CD8-positive, alpha-beta memory T cell (primary cell): Measurements from ENCODE around the gene SIDT2. TPM values are rescaled to one million over a fixed set of nuclear protein-coding genes. Genes with fewer than 3 reads are reported as not detected.

Experiments
- CTCF ChIA-PET: fragments of 350-600 bp; sonication (Branson Sonifier 250); formaldehyde crosslinking; loops from one replicate; lab custom pipeline; 2021; ENCODE audit warnings: antibody characterized with exemption; lab: Charles Lee
- POLR2A ChIA-PET: fragments of 350-600 bp; sonication (Branson Sonifier 250); formaldehyde crosslinking; loops from one replicate; lab custom pipeline; 2021; ENCODE audit warnings: antibody characterized with exemption; lab: Charles Lee
- DNase-seq, 5 donors: peaks; one replicate each; pipeline versions ENCODE4 v3.0.0 to v3.0.0-alpha.2; 2020 to 2022; ENCODE audit warnings: mixed read lengths in 1 of 5
- H3K27ac ChIP-seq: one replicate; pipeline ENCODE4 v1.7.0; 2013; ENCODE audit warnings: low read depth, mild to moderate bottlenecking, low read length, moderate library complexity
- H3K27me3 ChIP-seq: 2 replicates; pipeline ENCODE4 v1.7.0; 2013; ENCODE audit warnings: low read length, mild to moderate bottlenecking; ENCODE audit not compliant: insufficient read depth, poor library complexity, severe bottlenecking
- H3K36me3 ChIP-seq: 2 replicates; pipeline ENCODE4 v1.7.0; 2013; ENCODE audit warnings: mild to moderate bottlenecking, low read length, moderate library complexity; ENCODE audit not compliant: insufficient read depth
- H3K4me1 ChIP-seq: 2 replicates; pipeline ENCODE4 v1.7.0; 2013; ENCODE audit warnings: mild to moderate bottlenecking, low read length, moderate library complexity; ENCODE audit not compliant: insufficient read depth
- H3K4me3 ChIP-seq: 2 replicates; pipeline ENCODE4 v1.7.0; 2013; ENCODE audit warnings: mild to moderate bottlenecking, low read length
- H3K9me3 ChIP-seq: 2 replicates; pipeline ENCODE4 v1.7.0; 2013; ENCODE audit warnings: mild to moderate bottlenecking, low read length
- H3K27ac Mint-ChIP-seq, 8 donors: one replicate each; pipeline ENCODE4 v1.8.0; 2020 to 2021; ENCODE audit warnings: mixed read lengths in 8 of 8, mild to moderate bottlenecking in 6 of 8, inconsistent platforms in 3 of 8, moderate library complexity in 3 of 8
- H3K27me3 Mint-ChIP-seq, 2 donors: one replicate each; pipeline ENCODE4 v1.8.0; 2020 to 2021; ENCODE audit warnings: mixed read lengths in 2 of 2, mild to moderate bottlenecking in 1 of 2, moderate library complexity in 1 of 2
- H3K36me3 Mint-ChIP-seq, 3 donors: one replicate each; pipeline ENCODE4 v1.8.0; 2020 to 2021; ENCODE audit warnings: mixed read lengths in 3 of 3, inconsistent platforms in 1 of 3, mild to moderate bottlenecking in 1 of 3
- H3K4me1 Mint-ChIP-seq, 3 donors: one replicate each; pipeline ENCODE4 v1.8.0; 2020 to 2021; ENCODE audit warnings: mixed read lengths in 3 of 3, inconsistent platforms in 1 of 3, mild to moderate bottlenecking in 1 of 3
- H3K4me3 Mint-ChIP-seq, 7 donors: one replicate each; pipeline ENCODE4 v1.8.0; 2020 to 2021; ENCODE audit warnings: mixed read lengths in 7 of 7, mild to moderate bottlenecking in 6 of 7, moderate library complexity in 4 of 7, inconsistent platforms in 2 of 7
- H3K9me3 Mint-ChIP-seq, 5 donors: one replicate each; pipeline ENCODE4 v1.8.0; 2020 to 2022; ENCODE audit warnings: mixed read lengths in 5 of 5, mild to moderate bottlenecking in 3 of 5, moderate library complexity in 2 of 5, inconsistent platforms in 1 of 5
- polyA plus RNA-seq: library from polyadenylated mRNA; unstranded; fragments of 300-500 nt; fragmentation: Illumina TruSeq; gene quantifications from one replicate; pipeline ENCODE4 v1.2.3, GENCODE V29; 2021
- total RNA-seq, 2 experiments: library from RNA; stranded (reverse); gene quantifications; one replicate each; pipeline ENCODE4 v1.2.3, GENCODE V29; 2021

The SIDT2 gene
- total and polyA plus RNA-seq, 3 experiments from 2014 or later: 2.0 to 14.9 (median 13.8) TPM

DNA sequence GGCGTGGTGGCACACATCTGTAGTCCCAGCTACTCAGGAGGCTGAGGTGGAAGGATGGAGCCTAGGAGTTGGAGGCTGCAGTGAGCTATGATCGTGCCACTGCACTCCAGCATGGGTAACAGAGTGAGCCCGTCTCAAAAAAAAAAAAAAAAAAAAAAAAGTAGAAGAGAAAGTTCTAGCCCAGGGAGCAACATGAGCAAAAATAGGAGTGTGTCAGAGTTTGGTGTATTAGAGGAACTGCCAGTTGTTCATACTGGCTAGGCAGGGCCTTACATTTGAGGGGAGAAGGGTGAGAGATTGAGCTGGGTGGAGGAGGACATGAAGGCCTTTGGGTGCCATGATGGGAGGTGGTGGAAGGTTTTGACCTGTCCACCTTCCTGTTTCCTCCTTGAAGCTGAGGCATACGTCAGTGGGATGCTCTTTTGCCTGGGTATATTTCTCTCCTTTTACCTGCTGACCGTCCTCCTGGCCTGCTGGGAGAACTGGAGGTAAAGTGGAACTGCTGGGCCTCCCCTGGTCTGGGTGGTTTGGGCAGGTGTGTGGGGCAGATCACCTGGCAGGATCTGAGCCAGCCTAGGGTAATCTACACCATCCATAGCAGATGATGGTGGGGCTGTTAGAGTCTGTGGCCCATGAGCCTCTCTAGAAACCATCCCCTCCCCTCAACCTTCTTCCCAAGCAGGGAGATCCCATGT is 7.3 kb downstream of the SIDT2 start:
- peaks cover 18% of the 10 kb centered on the region for H3K36me3 ChIP-seq
- POLR2A ChIA-PET: interaction anchor here (0.6 kb wide), 2 partner anchors 59 to 230 kb away, joined by 4 to 14 read pairs; no protein-coding TSS in a partner anchor
- no peaks in the 10 kb centered on the region for H3K27me3 ChIP-seq
- CTCF ChIA-PET: no interaction called here
- no peaks in the 10 kb centered on the region for H3K9me3 Mint-ChIP-seq
- peaks cover 0 to 49% (median 11%) of the 10 kb centered on the region in 3 donors for H3K36me3 Mint-ChIP-seq
- H3K9me3 ChIP-seq: no peaks in the 10 kb centered on the region
- no peak overlapping the region for H3K4me3 ChIP-seq
- no peaks in the 10 kb centered on the region for H3K27me3 Mint-ChIP-seq
- no peak overlapping the region for H3K4me3 Mint-ChIP-seq
- peak overlapping the region in 3 of 8 donors; percentile 36 to 93 (median 81) for H3K27ac Mint-ChIP-seq
- DNase-seq: peak in 1 of 5 donors; percentile 9
- peaks cover 3% of the 10 kb centered on the region for H3K4me1 ChIP-seq
- H3K27ac ChIP-seq: no peak overlapping the region
- peaks cover 4 to 6% (median 5%) of the 10 kb centered on the region in 3 donors for H3K4me1 Mint-ChIP-seq

DNA sequence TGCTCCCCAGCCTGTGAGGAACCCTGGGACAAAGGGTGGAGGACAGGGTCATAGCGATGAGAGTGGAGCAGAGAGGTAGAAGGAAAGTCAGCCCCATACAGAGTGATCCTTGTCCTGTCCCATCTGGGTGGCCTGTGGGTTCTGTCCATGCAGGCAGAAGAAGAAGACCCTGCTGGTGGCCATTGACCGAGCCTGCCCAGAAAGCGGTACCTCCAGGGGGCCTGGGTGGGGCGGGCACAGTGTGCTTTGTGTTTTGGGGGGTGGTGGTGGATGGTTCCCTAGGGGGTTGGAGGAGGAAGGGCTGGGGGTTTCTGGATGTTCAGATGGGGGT is 7.9 kb downstream of the SIDT2 start:
- CTCF ChIA-PET: no interaction called here
- POLR2A ChIA-PET: interaction anchor here (0.6 kb wide), 2 partner anchors 59 to 229 kb away, joined by 4 to 14 read pairs; no protein-coding TSS in a partner anchor

DNA sequence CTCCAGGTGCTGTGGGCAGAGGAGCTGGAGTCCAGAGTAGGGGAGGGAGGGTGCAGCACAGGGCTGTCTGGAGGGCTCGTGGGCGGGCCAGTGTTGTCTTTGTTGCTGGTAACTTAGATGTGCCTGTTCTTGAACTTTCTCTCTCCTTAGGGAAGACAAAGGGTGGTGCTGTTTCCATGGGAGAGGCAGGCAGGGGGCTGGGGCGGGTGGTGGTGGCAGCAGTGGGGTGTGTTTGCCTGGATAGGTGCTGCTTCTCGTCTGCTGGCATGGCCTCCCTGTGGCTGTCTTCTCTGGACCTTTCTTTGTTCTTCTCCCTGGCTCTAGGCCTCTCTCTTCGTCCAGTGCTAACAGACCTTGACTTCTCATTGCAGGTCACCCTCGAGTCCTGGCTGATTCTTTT is 8.5 kb downstream of the SIDT2 start:
- no peaks in the 10 kb centered on the region for H3K27me3 Mint-ChIP-seq
- no peaks in the 10 kb centered on the region for H3K9me3 ChIP-seq
- H3K4me1 Mint-ChIP-seq: no peaks in the 10 kb centered on the region
- H3K27ac Mint-ChIP-seq: peak overlapping the region in 3 of 8 donors; percentile 31 to 66 (median 36)
- no peaks in the 10 kb centered on the region for H3K9me3 Mint-ChIP-seq
- H3K36me3 ChIP-seq: peaks cover 17% of the 10 kb centered on the region
- DNase-seq: peak in 1 of 5 donors; percentile 25
- POLR2A ChIA-PET: no interaction called here
- H3K4me3 ChIP-seq: no peak overlapping the region
- no peak overlapping the region for H3K4me3 Mint-ChIP-seq
- no peaks in the 10 kb centered on the region for H3K4me1 ChIP-seq
- H3K27me3 ChIP-seq: no peaks in the 10 kb centered on the region
- CTCF ChIA-PET: no interaction called here
- H3K27ac ChIP-seq: no peak overlapping the region
- peaks cover 0 to 50% (median 11%) of the 10 kb centered on the region in 3 donors for H3K36me3 Mint-ChIP-seq

More for the DNA sequence above, 7.9 kb downstream of the SIDT2 start:
- Mint-ChIP-seq H3K36me3 (peaks cover 0 to 46% (median 11%) of the 10 kb centered on the region in 3 donors), H3K27ac (peak overlapping the region in 2 of 8 donors; percentile 66 to 92), H3K9me3 (no peaks in the 10 kb centered on the region), H3K27me3 (no peaks in the 10 kb centered on the region), H3K4me1 (peaks cover 0 to under 1% (median 0%) of the 10 kb centered on the region in 3 donors), H3K4me3 (no peak overlapping the region)
- no peaks in the 10 kb centered on the region for H3K9me3 ChIP-seq
- peak in 1 of 5 donors; percentile 8 for DNase-seq
- H3K27ac ChIP-seq: no peak overlapping the region
- H3K36me3 ChIP-seq: peaks cover 18% of the 10 kb centered on the region
- no peak overlapping the region for H3K4me3 ChIP-seq
- no peaks in the 10 kb centered on the region for H3K27me3 ChIP-seq
- no peaks in the 10 kb centered on the region for H3K4me1 ChIP-seq

DNA sequence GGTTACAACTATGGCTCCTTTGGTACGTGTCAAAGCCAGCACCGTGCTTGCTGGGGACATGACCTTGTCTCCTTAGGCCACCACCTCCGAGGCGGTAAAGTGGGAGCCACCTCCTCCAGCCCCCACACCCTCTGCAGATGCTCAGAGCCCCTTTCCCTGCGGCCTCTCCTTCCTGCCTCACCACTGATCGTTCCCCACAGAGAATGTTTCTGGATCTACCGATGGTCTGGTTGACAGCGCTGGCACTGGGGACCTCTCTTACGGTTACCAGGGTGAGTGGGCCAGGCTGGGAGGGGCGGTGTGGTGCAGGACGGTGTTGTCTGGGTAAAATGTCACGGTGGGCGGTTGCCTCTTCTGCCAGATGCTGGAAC is 8.9 kb downstream of the SIDT2 start:
- Histone ChIP-seq H3K4me3 (no peak overlapping the region), H3K27me3 (no peaks in the 10 kb centered on the region), H3K4me1 (no peaks in the 10 kb centered on the region), H3K9me3 (no peaks in the 10 kb centered on the region), H3K27ac (no peak overlapping the region), H3K36me3 (peaks cover 13% of the 10 kb centered on the region)
- H3K27me3 Mint-ChIP-seq: no peaks in the 10 kb centered on the region
- CTCF ChIA-PET: no interaction called here
- POLR2A ChIA-PET: no interaction called here
- peaks cover 0 to 54% (median 11%) of the 10 kb centered on the region in 3 donors for H3K36me3 Mint-ChIP-seq
- peak in 1 of 5 donors; percentile 26 for DNase-seq
- peak overlapping the region in 1 of 7 donors; percentile 54 for H3K4me3 Mint-ChIP-seq
- peak overlapping the region in 2 of 8 donors; percentile 31 to 83 for H3K27ac Mint-ChIP-seq
- no peaks in the 10 kb centered on the region for H3K4me1 Mint-ChIP-seq
- no peaks in the 10 kb centered on the region for H3K9me3 Mint-ChIP-seq

DNA sequence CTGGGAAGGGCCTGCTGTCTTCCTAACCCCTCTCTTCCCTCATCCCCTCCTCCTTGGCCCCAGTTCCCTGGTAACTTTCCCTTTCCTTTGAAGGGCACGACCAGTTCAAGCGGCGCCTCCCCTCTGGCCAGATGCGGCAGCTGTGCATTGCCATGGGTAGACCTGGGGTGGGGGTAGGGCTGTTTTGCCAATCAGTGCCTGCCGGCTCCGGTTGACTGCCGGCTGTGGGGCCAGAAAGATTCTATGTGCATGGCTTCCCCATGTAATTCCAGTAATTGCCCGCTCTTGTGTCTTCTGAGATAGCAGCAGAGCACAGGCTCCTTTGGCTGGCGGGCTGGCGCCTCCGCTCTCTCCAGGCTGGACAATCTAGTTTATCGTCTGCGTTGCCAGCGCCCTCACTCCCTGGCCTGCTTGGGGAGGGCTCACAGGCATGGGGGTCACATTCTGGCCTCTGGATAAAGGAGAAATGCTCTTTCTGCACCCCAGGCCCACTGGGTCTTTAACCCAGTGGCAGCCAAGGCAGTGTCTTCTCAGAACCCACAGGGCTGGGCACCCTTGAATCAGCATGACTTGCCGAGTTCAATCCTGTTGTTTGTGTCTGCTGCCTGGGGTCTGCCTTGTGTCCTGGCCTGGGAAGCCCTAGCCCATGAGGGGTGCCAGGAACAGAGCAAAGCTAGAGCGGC is 9.4 kb downstream of the SIDT2 start:
- Histone ChIP-seq H3K27ac (no peak overlapping the region), H3K27me3 (no peaks in the 10 kb centered on the region), H3K9me3 (no peaks in the 10 kb centered on the region), H3K36me3 (peaks cover 9% of the 10 kb centered on the region), H3K4me1 (no peaks in the 10 kb centered on the region), H3K4me3 (no peak overlapping the region)
- POLR2A ChIA-PET: no interaction called here
- peak in 1 of 5 donors; percentile 39 for DNase-seq
- H3K9me3 Mint-ChIP-seq: no peaks in the 10 kb centered on the region
- no peak overlapping the region for H3K4me3 Mint-ChIP-seq
- peaks cover 0 to 54% (median 11%) of the 10 kb centered on the region in 3 donors for H3K36me3 Mint-ChIP-seq
- H3K27ac Mint-ChIP-seq: peak overlapping the region in 2 of 8 donors; percentile 33 to 72
- CTCF ChIA-PET: no interaction called here
- H3K27me3 Mint-ChIP-seq: no peaks in the 10 kb centered on the region
- no peaks in the 10 kb centered on the region for H3K4me1 Mint-ChIP-seq

DNA sequence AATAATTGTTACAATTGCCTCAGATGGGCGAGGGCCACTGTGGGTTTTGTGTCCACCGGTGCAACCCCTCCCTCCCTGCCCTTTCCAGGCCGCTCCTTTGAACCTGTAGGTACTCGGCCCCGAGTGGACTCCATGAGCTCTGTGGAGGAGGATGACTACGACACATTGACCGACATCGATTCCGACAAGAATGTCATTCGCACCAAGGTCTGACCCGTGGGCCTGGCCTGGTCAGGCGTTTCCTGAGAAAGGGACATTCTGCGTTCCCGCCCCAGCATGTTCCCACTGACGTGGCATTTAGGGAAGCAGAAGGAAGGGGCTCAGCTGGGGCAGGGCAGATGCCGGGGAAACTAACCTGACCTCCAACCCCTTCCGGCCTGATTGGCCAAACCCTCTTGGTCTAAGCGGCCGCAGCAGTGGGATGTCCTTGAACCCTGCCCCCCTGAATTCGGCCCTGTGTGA is 10.1 kb downstream of the SIDT2 start:
- H3K27me3 Mint-ChIP-seq: no peaks in the 10 kb centered on the region
- ChIA-PET CTCF (no interaction called here), POLR2A (no interaction called here)
- H3K9me3 Mint-ChIP-seq: no peaks in the 10 kb centered on the region
- Histone ChIP-seq H3K4me1 (no peaks in the 10 kb centered on the region), H3K4me3 (no peak overlapping the region), H3K27ac (no peak overlapping the region), H3K27me3 (no peaks in the 10 kb centered on the region), H3K9me3 (no peaks in the 10 kb centered on the region), H3K36me3 (peaks cover 9% of the 10 kb centered on the region)
- no peaks in the 10 kb centered on the region for H3K4me1 Mint-ChIP-seq
- peak overlapping the region in 2 of 8 donors; percentile 33 to 83 for H3K27ac Mint-ChIP-seq
- no peak overlapping the region for H3K4me3 Mint-ChIP-seq
- H3K36me3 Mint-ChIP-seq: peaks cover 0 to 55% (median 9%) of the 10 kb centered on the region in 3 donors
- DNase-seq: peak in 1 of 5 donors; percentile 36

DNA sequence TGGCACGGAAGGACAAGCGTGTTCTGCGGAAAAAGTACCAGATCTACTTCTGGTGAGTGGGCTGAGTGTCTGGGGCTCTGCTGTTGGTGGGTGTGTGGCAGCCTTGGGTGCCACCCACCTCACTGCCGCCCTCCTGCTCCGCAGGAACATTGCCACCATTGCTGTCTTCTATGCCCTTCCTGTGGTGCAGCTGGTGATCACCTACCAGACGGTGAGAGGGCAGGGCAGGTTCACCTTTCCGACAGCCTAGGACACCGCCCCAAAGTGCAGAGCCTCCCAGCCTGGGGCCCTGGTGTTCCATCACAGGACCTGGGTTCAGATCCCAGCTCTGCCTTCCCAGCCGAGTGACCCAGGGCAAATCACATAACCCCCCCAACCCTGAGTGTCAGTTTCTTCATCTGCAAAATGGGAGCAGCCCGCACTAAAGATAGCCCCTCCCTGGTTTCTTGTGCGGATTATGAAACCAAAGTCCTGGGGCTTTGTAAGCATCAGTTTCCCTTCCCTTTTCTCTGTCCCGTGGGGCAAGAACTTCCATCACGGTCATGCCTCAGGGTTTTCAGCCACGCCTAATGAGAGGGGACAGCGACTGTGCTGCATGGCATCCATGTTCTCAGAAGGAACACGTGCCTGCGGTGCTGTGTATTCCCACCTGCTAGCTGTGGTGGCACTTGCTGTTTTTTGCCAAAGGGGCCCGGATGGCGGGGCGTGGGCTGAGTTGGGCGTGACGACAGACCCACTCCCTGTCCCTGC is 10.8 kb downstream of the SIDT2 start:
- H3K27ac ChIP-seq: no peak overlapping the region
- no peak overlapping the region for H3K4me3 ChIP-seq
- no peaks in the 10 kb centered on the region for H3K27me3 ChIP-seq
- H3K4me3 Mint-ChIP-seq: no peak overlapping the region
- H3K4me1 Mint-ChIP-seq: no peaks in the 10 kb centered on the region
- CTCF ChIA-PET: no interaction called here
- DNase-seq: peak in 1 of 5 donors; percentile 33
- H3K9me3 Mint-ChIP-seq: no peaks in the 10 kb centered on the region
- H3K36me3 Mint-ChIP-seq: peaks cover 0 to 48% (median 5%) of the 10 kb centered on the region in 3 donors
- POLR2A ChIA-PET: no interaction called here
- no peaks in the 10 kb centered on the region for H3K4me1 ChIP-seq
- no peaks in the 10 kb centered on the region for H3K9me3 ChIP-seq
- no peaks in the 10 kb centered on the region for H3K27me3 Mint-ChIP-seq
- peaks cover 9% of the 10 kb centered on the region for H3K36me3 ChIP-seq
- H3K27ac Mint-ChIP-seq: no peak overlapping the region
